ENCODE results near the gene FAN1.

Gene FAN1

DNA sequence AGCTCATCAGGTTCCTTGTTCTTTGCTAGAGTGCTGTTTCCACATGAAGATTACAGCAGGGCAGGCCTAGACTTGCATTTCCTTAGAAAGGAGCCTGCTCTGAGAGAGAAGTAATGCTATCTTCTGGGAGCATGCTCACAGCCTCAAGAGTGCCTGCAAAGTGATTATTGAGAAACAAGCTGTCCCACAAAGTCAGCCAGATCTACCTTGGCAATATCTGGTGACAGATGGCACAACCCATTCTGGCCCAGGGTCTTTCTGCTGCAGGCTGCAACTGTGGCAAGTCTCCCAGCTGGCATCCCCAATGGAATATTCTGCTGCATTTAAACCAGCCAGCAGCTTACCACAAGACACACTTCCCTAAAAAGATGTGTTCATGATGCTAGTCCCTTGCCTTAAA lies 58.4 kb downstream of the FAN1 start:
- DNase-seq, result no peak

DNA sequence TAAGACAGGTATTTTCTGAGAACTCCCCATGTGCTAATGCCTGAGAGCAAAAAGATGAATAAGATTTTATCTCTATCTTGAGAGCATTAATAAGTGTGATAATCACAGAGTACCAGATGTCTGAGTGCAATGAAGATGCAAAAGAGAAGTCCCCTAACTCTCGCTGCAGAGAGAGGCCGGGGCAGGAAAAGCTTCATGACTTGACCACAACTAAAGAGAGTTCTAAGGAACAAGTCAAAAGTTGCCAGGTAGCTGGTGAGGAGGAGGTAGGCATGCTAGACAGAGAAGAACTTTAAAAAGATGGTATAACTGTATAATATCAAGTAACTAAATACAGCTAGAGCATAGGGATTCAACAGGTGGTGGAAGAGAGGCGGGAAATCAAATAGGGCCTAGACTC lies 58.9 kb downstream of the FAN1 start:
- DNase-seq, result no peak

DNA sequence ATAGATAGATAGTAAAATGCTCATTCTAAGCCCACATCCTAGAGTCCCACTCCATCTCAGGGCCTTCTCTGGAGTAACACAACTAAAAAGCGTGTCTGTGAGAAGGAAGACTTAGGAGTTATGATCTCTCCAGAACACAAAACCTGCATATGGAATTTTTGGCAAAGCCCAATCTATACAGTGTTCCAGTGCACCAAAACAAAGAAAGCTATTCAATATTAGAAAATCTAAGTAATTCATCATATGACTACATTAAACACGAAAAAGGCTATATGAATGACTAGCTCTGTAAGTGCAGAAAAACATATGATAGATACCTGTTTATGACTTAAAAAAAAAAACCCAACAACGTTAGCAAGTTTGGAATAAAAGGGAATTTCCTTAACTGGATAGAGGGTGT lies 60.0 kb downstream of the FAN1 start:
- DNase-seq, result no peak

DNA sequence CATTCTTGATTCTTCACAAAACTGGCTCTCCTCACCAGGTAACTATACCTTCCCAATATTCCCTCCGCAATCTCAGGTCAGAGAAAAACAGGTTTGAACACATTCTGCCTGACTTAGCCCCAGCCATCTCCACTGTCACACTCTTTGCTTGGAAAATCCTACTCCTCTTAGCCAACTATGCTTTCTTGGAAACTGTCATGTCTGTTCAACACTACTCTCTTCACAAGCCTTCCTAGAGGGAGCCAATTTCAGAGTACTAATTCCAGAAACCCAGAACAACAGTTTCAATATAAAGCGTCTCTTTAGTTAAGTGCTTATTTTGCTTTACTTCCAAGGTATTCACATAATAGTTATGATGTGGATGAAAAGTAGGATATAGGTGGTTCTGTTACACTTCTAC lies 66.0 kb downstream of the FAN1 start:
- DNase-seq, result no peak

DNA sequence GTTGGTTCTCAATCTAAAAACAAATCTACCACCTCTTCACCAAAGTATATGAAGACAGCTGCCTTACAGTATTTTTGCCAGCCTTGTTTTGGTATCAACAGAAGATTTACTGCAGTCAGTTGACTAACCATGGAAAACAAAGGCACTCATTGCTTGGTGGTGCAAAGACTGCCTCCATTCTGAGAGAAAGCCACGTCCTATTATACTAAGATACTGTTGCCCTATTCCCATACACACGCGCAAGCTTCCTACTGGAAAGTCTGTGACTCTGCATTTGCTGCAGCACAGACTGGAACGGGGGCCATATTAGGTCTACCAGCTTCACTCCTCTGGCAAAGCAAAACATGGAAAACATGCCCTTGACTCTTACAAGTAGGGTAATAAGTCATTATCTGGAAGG lies 69.7 kb downstream of the FAN1 start:
- no peak for DNase-seq

DNA sequence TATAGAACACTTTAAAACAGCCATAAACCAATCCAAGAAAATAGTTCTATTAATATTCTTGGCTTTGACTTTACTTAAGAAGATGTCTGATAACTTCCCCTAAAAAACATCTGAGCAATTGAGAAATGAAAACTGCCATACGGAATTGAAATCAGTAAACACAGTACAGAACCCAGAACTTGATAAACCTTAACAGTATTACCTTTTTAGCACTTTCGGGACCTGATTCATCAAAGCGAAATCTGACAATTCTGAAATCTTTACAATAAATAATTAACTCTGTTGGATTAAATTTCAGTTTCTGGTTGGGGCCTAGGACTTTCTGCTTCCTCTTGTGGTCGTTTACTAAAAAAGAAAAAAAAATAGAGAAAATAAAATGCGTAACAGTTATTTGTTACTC lies 70.4 kb downstream of the FAN1 start:
- no peak for DNase-seq

DNA sequence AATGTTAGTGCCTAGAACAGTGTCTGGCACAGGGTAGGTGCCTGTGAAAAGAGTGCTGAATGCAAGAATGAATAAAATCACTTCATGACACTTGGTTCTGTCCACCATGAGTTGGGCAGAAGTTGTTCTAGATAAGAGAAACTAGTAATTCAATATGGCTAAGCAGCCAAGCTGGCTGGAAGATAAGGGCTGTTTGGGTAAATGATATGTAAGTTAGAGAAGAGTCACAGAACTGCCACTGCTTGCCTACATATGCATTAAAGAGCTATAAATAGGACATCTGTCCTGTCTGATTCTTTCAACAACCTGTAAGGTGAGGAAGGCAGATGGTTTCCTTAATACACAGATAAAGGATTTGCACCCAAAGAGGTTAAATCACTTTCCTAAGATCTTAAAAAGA lies 74.6 kb downstream of the FAN1 start:
- no peak for DNase-seq

DNA sequence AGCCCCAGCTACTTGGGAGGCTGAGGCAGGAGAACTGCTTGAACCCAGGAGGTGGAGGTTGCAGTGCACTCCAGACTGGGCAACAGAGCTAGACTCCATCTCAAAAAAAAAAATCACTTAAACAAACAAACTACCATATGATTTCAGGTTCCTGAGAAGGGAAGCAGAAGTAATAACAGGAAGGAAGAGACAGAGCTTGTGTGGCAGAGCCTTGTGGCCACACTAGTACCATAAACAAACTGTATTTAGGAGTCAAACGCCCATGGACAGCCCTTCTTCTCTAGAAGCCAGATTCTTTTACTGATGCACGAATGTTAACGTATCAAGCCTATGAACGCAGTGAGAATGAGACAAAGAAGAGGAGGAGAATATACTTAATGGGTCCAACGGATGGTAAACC lies 75.7 kb downstream of the FAN1 start:
- no peak for DNase-seq

DNA sequence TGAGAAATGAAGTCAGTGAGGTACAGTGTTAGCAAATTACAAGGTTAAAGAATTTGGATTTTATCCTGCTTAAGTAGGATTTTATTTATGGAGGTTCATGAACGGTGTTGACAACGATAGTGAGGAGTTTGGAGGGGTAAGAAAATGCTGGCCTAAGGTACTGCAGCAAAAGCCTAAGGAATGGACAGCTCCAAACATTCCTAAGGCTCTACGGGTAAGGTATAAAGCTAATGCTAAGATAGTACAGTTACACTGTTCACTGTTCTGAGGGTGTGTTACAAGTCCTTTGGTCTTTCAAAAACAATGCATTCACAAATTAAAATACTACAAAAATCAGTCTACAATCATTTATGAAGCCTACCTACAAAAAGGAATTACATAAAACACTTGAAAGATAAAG lies 80.4 kb downstream of the FAN1 start:
- no peak for DNase-seq

DNA sequence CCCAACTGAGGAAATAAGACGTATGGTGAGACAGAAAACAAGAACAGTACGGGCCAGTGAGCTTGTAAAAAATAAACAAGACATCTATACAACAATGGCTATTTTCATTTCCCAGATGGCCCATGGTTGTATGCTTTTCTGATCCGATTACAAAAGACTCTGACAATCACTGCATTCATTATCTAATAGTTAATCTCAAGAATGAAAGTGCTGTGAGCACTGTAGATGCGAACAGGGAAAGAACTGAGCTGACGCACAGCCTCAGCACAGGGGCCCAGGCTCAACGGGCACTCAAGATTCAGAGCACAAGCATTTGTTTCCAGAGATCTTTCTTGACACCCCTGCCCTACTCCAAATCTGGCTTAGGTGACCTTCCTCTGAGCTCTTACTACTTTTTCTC lies 80.8 kb downstream of the FAN1 start:
- DNase-seq, result no peak

DNA sequence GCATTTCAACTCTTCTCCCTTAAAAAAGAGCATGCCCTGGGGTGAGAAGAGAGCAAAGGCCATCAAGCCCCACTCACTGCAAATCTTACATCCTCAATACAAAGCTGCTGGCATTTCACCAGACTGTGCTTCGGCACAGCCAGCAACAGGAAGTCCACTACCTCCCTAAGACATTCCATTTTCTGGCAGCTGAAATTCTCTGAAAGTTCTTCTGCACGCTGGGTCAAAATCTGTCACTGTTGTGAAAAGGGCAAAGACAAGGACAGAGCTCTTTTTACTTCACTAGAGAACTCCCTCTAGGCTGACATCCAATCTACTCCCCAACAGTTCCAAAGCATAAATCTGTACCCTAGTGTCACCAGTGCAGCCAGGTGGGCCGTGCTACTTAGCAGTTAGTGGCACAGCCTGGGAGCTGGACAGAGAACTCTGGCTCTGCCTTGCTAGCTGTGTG lies 81.4 kb downstream of the FAN1 start:
- no peak for DNase-seq

DNA sequence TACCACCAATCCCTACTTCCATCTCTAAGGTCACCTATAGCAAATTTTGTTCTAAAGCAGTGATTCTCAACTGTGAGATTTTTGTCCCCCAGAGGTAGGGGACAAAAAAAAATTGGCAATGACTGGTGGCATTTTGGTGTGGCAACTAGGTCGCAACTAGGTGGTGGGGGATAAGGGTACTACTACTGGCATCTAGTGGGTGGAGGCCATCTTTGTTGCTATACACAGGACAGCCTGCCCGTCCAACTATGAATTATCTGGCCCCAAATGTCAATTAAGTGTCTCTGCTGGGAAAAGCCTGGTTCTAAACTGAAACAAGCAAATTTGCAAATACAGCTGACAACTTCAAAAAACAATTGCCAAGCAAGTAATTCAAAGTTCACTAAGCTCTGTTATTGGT lies 86.3 kb downstream of the FAN1 start:
- no peak for DNase-seq

DNA sequence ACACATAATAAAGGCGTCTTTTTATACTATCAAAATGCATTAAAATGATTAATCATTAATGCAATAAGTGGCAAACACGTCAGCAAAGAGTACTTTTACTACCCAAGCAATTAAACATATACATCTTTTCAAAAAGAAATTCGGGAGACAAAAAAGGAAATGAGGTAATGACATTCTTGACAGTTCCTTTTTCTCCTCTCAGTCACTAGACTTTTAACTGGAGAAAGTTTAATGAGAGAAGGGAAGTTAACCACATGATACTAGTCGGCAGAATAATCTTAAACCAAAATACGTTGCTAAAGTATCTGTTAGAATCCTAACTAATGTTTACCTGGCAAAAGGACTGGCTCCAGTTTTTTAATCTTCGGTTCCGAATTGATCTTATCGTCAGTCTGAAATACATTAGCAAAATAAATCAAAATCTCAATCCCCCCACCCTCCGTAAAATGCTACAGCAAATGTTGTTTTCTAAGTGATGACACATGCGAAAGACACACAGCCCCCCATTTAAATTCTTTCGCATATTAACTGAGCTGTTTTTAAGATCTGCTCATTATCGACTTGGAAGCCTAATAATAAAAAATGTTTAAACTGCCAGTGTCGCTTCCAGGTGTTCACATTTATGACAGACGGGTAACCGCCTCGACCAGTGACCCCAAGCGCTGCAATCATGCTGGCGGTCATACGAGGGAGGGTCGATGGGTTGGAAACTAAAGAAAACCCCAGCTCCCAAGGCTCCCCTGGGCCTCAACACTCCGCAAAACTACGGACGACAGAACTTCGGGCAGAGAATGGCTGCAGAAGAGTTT lies 86.9 kb downstream of the FAN1 start:
- DNase-seq, result no peak

DNA sequence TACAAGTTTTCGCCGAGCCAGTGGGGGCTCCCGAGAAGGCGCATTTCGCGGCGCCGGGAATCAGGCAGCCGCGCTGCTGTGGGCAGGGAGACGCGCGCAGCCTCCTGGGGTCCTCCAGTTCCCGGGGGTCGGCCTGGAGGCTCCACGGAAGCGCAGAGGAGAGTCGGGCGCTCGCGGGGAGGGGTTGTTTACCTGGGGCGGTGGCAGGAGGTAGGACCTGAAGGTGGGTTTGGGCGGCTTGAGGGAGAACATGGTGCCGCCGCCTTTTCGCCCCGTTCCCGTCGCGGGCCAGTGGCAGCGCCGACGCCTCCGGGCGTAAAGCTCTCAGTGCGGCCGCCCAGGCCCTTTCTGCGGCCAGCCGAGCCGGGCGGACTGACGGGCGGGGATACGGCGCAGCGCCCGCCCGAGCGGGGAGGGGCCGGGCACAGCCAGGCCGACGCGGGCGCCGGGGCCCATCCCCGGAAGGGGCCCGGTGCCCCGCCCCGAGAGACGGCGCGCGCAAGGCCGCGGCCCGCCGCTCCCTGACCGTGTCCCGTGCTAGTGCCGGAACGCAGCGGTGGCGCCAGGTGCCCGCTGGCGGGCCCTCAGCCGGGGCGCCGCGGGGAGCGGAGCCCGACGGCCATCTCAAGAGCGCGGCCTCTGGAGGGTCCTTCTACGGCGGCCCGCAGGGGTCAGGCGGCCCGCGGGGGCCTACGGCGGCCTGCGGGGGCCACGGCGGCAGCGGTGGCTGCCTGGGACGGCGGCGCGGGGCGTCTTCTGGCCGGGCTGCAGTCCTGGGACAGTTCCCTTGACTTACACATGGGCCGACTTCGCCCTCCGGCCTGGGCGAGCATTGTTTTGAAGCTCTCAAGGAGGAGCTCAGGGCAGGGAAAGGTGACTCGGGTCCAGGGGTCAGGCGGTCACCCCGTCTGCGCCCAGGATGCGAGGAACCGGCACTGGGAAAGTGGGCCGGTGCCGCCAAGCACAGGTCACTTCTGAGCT lies 87.8 kb downstream of the FAN1 start, which contains the start of gene MTMR10:
Gene MTMR10 (minus strand): TSS at position 374 of the 981 bp plus-strand sequence. CDS start 122 bp downstream, at position 252.
- DNase-seq, result peak; percentile 48 to 54

DNA sequence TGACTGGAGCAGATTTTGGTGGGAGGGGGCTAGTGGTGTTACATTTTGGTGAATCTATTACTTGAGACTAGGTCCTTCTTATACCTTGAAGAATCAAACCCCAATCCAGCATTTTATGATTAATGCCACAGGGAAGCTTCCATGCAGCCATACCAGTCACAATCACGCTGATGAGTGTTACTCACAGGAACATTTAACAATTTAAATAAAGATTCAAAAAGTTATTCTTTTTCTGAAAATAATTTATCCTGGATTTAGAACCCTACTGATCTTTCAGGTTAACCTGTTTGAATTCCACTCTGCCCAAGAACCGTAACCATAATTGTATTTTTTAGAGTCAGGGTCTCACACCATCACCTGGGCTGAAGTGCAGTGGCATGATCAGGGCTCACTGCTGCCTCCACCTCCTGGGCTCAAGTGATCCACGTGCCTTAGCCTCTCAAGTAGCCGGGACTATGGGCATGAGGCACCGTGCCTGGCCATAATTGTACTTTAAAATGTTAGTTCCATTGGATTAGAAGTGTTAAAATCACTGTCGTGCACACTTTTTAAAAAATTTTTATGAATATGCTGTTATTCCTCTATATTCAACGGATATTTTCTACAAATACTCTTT lies 88.6 kb downstream of the FAN1 start:
- no peak for DNase-seq
